Activated T-cell treated with anti-CD3 and anti-CD28 coated beads for 48 hours (primary cell): ENCODE measurements around the gene MAN2A1.

Source experiments
- DNase-seq: peaks from one replicate; pipeline ENCODE4 v3.0.0-alpha.2; 2020; ENCODE audit warnings: low read depth

MAN2A1 gene

GRCh38 chr5:109681763-109682162 lies 8.0 kb upstream of the MAN2A1 start:
- DNase-seq: no peak

GRCh38 chr5:109682383-109682782 lies 7.3 kb upstream of the MAN2A1 start:
- no peak for DNase-seq

- no peak for DNase-seq
These were observed 3.8 kb upstream of the MAN2A1 start for GRCh38 chr5:109685916-109686315.

- no peak for DNase-seq
These were observed 1.1 kb upstream of the MAN2A1 start for GRCh38 chr5:109688630-109688969.

GRCh38 chr5:109688970-109689739 lies 572 bp upstream of the MAN2A1 start:
- peak; percentile 83 for DNase-seq

- DNase-seq: peak; percentile 31
These were observed 681 bp downstream of the MAN2A1 start for GRCh38 chr5:109690242-109690974.

GRCh38 chr5:109690975-109691574 lies 1.3 kb downstream of the MAN2A1 start:
- peak; percentile 26 for DNase-seq

GRCh38 chr5:109691996-109692395 lies 2.3 kb downstream of the MAN2A1 start:
- DNase-seq: no peak

- DNase-seq: no peak
These were observed 3.1 kb downstream of the MAN2A1 start for GRCh38 chr5:109692852-109693251.

- DNase-seq: no peak
These were observed 4.0 kb downstream of the MAN2A1 start for GRCh38 chr5:109693535-109694400.

GRCh38 chr5:109694451-109694891 lies 4.7 kb downstream of the MAN2A1 start:
- no peak for DNase-seq

- DNase-seq: no peak
These were observed 5.5 kb downstream of the MAN2A1 start for GRCh38 chr5:109695005-109695926.

GRCh38 chr5:109697339-109697738 lies 7.6 kb downstream of the MAN2A1 start:
- no peak for DNase-seq

GRCh38 chr5:109700516-109701153 lies 10.9 kb downstream of the MAN2A1 start:
- DNase-seq: no peak

GRCh38 chr5:109701252-109701651 lies 11.5 kb downstream of the MAN2A1 start:
- DNase-seq: no peak

GRCh38 chr5:109701792-109702191 lies 12.1 kb downstream of the MAN2A1 start:
- DNase-seq: no peak

- no peak for DNase-seq
These were observed 13.4 kb downstream of the MAN2A1 start for GRCh38 chr5:109703166-109703565.

GRCh38 chr5:109703829-109704228 lies 14.1 kb downstream of the MAN2A1 start:
- DNase-seq: no peak

- no peak for DNase-seq
These were observed 14.7 kb downstream of the MAN2A1 start for GRCh38 chr5:109704282-109704952.

GRCh38 chr5:109705596-109705995 lies 15.9 kb downstream of the MAN2A1 start:
- DNase-seq: no peak
